Epithelial cell of proximal tubule (primary cell): ENCODE measurements around the gene ANXA9. TPM values are rescaled to one million over a fixed set of nuclear protein-coding genes. Genes with fewer than 3 reads are reported as not detected.

Source experiments
- DNase-seq: peaks from one replicate; pipeline ENCODE4 v3.0.0-alpha.2; 2011; ENCODE audit warnings: low read depth
- H3K4me3 ChIP-seq: 2 replicates; pipeline ENCODE4 v1.5.1; 2011; ENCODE audit warnings: low read depth, mild to moderate bottlenecking, low read length
- total RNA-seq: library from RNA; depleted of rRNA; stranded (reverse); fragments of >200 nt; gene quantifications from 2 replicates; pipeline ENCODE4 v1.2.3, GENCODE V29; 2015
- TF ChIP-seq, protein P1 (sequence below): conservative IDR thresholded peaks from 2 replicates; pipeline ENCODE4 v1.5.1; 2012; ENCODE audit warnings: low read depth, mild to moderate bottlenecking, low read length

The ANXA9 gene
- total RNA-seq, 1 donor from 2014 or later, result 0.12 TPM

DNA sequence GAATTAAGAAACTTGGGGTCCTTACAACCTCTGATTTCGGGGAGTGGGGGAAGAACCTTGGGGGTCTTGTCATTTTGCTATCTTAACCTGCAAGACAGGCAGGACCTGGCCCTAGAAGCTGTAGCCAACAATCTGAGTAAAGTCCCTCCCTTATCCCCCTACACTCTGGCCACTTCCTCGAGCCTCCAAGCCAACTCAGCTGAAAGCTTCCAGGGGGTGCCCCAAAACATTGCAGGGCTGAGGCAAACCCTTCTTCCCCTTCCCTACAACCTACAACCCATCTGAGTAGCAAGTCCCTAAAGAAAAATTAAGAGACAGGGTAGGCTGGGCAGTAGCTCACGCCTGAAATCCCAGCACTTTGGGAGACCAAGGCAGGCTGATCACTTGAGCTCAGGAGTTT is 12.5 kb upstream of the ANXA9 start:
- DNase-seq, result no peak
- no peak overlapping the region for H3K4me3 ChIP-seq
- TF ChIP-seq, protein P1, sequence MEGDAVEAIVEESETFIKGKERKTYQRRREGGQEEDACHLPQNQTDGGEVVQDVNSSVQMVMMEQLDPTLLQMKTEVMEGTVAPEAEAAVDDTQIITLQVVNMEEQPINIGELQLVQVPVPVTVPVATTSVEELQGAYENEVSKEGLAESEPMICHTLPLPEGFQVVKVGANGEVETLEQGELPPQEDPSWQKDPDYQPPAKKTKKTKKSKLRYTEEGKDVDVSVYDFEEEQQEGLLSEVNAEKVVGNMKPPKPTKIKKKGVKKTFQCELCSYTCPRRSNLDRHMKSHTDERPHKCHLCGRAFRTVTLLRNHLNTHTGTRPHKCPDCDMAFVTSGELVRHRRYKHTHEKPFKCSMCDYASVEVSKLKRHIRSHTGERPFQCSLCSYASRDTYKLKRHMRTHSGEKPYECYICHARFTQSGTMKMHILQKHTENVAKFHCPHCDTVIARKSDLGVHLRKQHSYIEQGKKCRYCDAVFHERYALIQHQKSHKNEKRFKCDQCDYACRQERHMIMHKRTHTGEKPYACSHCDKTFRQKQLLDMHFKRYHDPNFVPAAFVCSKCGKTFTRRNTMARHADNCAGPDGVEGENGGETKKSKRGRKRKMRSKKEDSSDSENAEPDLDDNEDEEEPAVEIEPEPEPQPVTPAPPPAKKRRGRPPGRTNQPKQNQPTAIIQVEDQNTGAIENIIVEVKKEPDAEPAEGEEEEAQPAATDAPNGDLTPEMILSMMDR, result no peak

DNA sequence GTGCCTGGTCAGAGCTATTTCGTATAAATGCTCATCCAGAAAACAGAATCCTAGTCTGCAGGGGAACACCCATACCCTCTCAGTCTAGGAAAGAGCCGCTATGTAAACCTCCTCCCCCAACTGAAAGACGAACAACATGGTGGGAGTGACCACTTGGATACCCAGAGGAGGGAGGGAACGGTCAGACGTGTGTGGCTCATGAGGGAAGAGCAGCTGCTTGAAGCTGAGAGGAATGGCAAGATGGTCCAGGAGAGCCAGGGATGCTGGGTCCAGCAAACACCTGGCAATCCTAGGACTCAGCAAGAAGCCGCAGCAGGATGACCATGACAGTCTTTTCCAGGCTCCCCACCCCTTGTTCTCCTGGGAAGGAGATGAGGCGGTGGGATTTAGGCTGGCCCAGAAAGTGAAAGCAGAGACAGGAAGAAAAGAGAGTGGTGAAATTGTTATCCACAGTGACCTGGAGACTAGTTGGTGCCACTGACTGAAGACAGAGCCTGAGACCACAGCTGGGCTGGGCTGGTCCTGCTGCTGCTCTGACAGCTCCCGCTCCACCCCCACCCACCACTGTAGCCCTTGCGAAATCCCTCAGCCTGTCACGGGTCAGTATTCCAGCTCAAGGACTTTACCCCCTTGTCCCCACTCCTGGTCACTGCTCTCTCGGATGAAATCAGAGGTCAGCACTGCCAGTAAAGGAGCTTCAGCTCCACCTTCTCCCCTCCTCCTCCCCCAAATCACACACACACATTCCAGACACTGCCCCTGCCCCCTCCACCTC is 11.1 kb upstream of the ANXA9 start:
- H3K4me3 ChIP-seq, result peak overlapping the region; percentile 83
- DNase-seq, result no peak
- TF ChIP-seq, protein P1, result no peak

DNA sequence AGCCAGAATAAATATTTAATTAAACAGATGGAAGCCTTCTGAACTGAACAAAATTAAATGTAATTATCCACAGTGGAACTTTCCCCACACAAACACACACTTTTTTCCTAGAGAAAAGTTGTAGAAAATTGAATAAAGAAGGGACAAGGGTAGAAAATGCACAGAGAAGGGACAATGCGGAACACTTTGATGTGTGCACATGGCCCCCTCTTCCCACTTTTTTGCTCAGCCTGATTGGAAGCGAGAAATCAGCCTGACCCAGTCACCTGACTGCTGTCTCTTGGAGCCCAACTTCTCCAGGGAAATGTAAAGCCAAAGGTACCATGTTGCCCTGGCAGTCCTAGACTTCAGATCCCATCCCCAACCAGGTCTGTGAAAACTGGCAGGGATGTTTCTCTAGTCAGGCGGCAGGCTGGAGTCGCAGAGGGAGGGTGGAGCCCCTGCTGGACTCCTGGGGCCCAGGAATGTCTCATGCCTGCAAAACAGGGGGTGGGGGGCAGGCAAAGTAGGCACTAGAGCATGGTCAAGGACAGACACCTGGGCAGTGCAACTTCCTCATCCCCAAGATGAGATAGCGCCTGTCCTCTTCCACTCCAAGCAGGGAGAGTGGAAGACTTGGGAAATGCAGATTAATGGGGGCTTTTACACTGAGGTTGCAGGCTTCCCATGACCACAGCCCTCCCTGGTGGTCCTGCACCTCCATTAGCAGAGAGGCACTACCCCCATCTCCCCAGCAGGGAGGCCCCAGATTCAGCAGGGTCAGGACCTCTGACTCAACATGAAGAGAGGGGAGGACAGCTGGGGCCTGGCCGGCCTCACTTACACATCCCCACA is 10.3 kb upstream of the ANXA9 start:
- peak overlapping the region; percentile 83 for H3K4me3 ChIP-seq

DNA sequence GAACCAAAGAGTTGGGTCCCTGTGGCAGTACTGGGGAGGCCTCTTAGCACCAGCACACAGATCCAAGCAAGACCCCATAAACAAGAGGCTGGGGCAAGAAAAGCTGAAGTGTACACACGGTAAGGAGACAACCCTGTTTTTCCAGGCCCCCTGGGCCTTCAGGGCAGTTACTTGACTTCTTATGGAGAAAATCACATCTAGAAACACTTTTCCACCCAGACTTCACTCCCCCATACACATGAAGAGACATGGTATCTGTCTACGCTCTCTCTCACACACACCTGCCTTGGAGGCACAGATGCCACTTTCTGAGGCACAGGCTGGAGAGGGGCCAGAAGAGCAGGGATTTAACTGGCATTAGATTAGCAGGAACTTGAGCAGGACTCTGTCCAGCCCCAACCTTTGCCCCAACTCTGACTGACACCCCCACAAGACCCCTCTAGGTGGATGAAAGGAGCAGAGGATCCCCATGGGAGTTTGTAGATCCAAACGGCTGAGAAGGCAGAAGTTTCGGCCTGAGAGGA is 9.6 kb upstream of the ANXA9 start:
- TF ChIP-seq, protein P1, result no peak
- no peak for DNase-seq
- peak overlapping the region; percentile 83 for H3K4me3 ChIP-seq

More for the DNA sequence above, 10.3 kb upstream of the ANXA9 start:
- TF ChIP-seq, protein P1, result peak; percentile 29
- no peak for DNase-seq

DNA sequence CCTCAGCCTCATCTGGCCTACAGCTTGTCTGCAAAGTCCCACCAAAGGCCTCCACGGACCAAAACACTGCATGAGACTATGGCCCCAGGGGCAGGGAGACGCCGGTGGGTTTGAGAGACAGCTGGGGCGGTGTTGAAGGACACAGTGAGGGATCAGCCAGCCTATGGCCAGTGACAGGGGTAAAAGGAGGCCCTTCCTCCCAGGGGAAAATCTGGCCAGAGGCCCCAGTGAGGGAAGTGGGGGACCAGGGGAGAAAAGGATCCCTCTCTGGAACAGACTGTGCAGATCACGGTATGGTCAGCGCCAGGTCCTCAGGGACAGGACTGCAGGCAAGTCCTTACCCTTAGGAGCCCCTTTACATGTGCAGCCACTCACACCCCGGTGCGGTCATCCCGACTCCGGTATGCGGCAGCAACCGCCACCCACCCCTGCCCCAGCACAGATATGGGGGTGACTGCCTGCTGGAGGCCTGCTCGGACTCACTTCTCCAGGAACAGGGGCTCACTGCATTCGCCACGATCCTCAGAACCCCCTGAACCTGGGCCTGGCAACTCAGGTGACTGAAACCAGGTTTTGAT is 8.7 kb upstream of the ANXA9 start:
- TF ChIP-seq, protein P1, result no peak
- DNase-seq, result no peak

DNA sequence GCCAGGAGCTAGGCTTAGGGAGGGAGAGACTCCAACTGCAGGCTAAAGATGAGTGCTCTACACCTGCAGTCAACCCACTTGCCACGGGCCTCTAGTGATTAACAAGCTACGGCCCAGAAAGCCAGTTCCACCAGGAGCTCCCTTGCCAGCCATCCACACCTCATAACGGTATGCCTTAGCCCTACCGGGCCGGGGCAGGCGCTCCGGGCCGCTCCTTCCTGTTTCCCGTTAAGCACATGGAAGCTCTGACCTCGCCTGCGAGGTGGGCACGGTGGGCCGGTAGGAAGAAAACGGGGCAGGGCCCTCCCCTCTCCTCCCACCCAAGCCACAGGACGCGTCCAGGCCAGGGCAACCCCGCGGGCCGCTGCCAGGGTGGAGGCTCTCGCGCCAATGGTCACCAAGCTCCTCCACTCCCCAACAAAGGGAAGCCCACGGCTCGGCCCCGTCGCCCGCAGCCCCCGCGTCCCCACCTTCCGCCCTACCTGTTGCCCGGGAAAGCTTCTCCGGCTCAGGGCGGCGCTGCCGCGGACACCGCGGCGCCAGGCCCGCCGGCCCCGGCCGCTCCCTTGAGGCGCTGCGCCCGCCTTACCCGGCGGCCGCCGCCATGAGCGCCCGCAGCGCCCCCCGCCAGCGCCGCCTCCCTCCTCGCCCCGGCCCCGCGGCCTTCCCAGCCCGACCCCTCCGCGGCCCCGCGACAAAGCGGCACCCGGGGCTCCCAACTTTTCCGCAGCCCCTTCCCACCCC is 8.1 kb upstream of the ANXA9 start:
- peak overlapping the region; percentile 83 for H3K4me3 ChIP-seq
- TF ChIP-seq, protein P1, result no peak
- DNase-seq, result no peak

More for the DNA sequence above, 8.7 kb upstream of the ANXA9 start:
- peak overlapping the region; percentile 83 for H3K4me3 ChIP-seq
